PFSK-1 (cell line): ENCODE measurements around the gene ADCY1.

Source experiments
- FOXP2 ChIP-seq: optimal IDR thresholded peaks from 2 replicates; pipeline ENCODE3; 2011; ENCODE audit warnings: borderline replicate concordance, control low read depth, inconsistent platforms; ENCODE audit not compliant: insufficient read depth; ENCODE audit errors: extremely low read length, extremely low read depth
- POLR2AphosphoS5 ChIP-seq: IDR thresholded peaks from 2 replicates; pipeline ENCODE4 v1.6.1; 2012; ENCODE audit warnings: low read depth, mild to moderate bottlenecking, control low read depth, low read length, moderate library complexity
- SIN3A ChIP-seq: IDR thresholded peaks from 2 replicates; pipeline ENCODE4 v1.6.1; 2012; ENCODE audit warnings: mild to moderate bottlenecking, low read length, moderate library complexity, borderline replicate concordance; ENCODE audit not compliant: insufficient read depth
- TAF1 ChIP-seq: IDR thresholded peaks from 2 replicates; pipeline ENCODE4 v1.6.1; 2012; ENCODE audit warnings: low read length, control low read depth, borderline replicate concordance; ENCODE audit not compliant: insufficient read depth
- TF ChIP-seq, protein P1 (sequence below), 2 experiments: IDR thresholded peaks; 2 replicates each; pipeline versions ENCODE4 v1.6.1 to v1.8.0; 2011 to 2012; ENCODE audit warnings: low read depth in 2 of 2, low read length in 2 of 2, control low read depth in 1 of 2, inconsistent platforms in 1 of 2, mild to moderate bottlenecking in 1 of 2, moderate library complexity in 1 of 2; ENCODE audit not compliant: insufficient read depth in 1 of 2

ADCY1 gene

GRCh38 chr7:45609180-45609579 is 35.0 kb downstream of the ADCY1 start:
- no peak for TF ChIP-seq TAF1

- TF ChIP-seq SIN3A = no peak
- TF ChIP-seq, protein P1, sequence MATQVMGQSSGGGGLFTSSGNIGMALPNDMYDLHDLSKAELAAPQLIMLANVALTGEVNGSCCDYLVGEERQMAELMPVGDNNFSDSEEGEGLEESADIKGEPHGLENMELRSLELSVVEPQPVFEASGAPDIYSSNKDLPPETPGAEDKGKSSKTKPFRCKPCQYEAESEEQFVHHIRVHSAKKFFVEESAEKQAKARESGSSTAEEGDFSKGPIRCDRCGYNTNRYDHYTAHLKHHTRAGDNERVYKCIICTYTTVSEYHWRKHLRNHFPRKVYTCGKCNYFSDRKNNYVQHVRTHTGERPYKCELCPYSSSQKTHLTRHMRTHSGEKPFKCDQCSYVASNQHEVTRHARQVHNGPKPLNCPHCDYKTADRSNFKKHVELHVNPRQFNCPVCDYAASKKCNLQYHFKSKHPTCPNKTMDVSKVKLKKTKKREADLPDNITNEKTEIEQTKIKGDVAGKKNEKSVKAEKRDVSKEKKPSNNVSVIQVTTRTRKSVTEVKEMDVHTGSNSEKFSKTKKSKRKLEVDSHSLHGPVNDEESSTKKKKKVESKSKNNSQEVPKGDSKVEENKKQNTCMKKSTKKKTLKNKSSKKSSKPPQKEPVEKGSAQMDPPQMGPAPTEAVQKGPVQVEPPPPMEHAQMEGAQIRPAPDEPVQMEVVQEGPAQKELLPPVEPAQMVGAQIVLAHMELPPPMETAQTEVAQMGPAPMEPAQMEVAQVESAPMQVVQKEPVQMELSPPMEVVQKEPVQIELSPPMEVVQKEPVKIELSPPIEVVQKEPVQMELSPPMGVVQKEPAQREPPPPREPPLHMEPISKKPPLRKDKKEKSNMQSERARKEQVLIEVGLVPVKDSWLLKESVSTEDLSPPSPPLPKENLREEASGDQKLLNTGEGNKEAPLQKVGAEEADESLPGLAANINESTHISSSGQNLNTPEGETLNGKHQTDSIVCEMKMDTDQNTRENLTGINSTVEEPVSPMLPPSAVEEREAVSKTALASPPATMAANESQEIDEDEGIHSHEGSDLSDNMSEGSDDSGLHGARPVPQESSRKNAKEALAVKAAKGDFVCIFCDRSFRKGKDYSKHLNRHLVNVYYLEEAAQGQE (IDR thresholded peaks at IDR 0.05; ENCODE audit: insufficient read depth in 1 of 2, low read depth in 2 of 2, low read length in 2 of 2) = no peak
- TF ChIP-seq FOXP2 = no peak
- TF ChIP-seq POLR2AphosphoS5 = no peak
- no peak for TF ChIP-seq TAF1
Observed at GRCh38 chr7:45610019-45610418, 35.9 kb downstream of the ADCY1 start.

DNA sequence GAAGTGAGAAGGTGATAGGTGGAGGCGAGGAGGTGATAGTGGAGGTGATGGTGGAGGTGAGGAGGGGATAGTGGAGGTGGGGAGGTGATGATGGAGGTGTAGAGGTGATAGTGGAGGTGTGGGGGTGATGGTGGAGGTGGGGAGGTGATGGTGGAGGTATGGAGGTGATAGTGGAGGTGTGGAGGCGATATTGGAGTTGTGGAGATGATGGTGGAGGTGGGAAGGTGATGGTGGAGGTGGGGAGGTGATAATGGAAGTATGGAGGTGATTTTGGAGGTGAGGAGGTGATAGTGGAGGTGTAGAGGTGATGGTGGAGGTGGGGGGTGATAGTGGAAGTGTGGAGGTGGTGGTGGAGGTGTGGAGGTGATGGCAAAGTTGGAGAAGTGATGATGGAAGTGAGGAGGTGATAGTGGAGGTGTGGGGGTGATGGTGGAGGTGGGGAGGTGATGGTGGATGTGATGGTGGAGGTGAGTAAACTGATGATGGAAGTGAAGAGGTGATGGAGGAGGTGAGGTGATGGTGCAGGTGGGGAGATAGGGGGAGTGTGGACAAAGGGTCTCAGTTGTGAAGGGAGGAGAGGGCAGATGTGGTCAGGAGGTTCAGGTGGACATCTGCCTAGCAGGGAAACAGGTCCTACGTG is 36.6 kb downstream of the ADCY1 start:
- TF ChIP-seq TAF1 (no peak), SIN3A (no peak), FOXP2 (no peak), POLR2AphosphoS5 (no peak)
- TF ChIP-seq, protein P1 (IDR thresholded peaks at IDR 0.05; ENCODE audit: insufficient read depth in 1 of 2, low read depth in 2 of 2, low read length in 2 of 2) = no peak

DNA sequence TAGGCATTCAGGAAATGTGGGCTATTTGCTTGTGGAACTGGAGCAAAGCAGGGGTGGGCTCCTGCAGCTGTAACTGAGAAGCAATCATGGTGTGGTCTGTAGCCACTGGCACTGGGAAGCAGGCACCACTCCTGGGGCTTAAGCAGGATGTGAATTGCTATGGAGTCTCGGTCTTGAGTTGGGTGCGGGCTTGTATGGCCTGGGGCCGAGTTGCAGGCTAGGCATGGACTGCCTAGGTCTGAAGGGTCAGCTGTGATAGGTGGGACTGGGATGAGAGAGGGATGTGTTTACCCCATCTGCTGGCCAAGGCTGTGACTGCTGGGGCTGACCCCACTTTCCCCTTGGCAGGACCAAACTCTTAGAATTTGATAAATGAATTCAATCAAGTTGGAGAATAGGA is 43.0 kb downstream of the ADCY1 start:
- TF ChIP-seq, protein P1 (IDR thresholded peaks at IDR 0.05; ENCODE audit: insufficient read depth in 1 of 2, low read depth in 2 of 2, low read length in 2 of 2) = no peak
- no peak for TF ChIP-seq TAF1
- no peak for TF ChIP-seq FOXP2
- TF ChIP-seq SIN3A = no peak
- TF ChIP-seq POLR2AphosphoS5 = no peak

DNA sequence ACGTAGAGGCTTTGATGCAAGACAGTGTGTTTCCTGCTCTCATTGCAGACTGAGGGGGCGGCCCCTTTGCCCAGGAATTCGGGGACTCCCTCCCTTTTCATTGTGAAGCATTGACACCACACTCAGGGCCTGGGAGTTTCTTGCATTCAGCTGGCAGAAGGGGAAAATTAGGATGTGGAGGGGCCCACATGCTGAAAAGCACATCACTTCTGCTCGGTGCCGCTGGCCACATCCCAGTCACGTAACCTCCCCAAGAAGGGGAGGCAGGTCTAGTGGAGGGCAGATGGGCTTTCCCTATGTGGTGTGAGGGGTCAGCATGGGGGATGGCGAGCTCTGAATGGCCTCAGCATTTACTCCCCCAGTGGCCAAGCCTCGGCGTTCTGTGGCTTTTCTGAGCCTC is 47.9 kb downstream of the ADCY1 start:
- TF ChIP-seq FOXP2 (no peak), SIN3A (no peak), POLR2AphosphoS5 (no peak), TAF1 (no peak)
- TF ChIP-seq, protein P1 (IDR thresholded peaks at IDR 0.05; ENCODE audit: insufficient read depth in 1 of 2, low read depth in 2 of 2, low read length in 2 of 2) = no peak

DNA sequence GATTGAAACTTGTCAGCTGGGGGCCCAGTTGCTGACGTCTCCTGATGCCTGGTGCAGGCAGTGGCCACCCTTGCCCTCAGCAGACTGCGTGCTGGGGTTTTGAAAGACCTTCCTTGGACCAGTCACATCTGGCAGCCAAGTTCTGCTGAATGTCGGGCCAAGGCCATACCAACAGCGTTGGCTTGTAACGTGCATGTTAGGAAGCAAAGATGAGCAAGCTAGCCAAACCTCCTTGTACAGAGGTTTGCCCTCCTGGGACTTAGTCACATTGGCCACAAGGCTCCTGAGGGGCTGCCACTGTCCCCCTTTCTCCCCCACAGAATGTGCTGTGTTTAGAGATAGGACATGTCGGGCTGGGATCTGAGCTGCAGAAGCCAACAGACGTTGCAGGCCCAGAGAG is 49.0 kb downstream of the ADCY1 start:
- TF ChIP-seq POLR2AphosphoS5 (no peak), TAF1 (no peak), FOXP2 (no peak), SIN3A (no peak)
- TF ChIP-seq, protein P1 (IDR thresholded peaks at IDR 0.05; ENCODE audit: insufficient read depth in 1 of 2, low read depth in 2 of 2, low read length in 2 of 2) = no peak
